ENCODE measurements around the gene LIPF.
A peak's percentile ranks its signal among the peaks of the same experiment; 100 is the strongest.

DNA sequence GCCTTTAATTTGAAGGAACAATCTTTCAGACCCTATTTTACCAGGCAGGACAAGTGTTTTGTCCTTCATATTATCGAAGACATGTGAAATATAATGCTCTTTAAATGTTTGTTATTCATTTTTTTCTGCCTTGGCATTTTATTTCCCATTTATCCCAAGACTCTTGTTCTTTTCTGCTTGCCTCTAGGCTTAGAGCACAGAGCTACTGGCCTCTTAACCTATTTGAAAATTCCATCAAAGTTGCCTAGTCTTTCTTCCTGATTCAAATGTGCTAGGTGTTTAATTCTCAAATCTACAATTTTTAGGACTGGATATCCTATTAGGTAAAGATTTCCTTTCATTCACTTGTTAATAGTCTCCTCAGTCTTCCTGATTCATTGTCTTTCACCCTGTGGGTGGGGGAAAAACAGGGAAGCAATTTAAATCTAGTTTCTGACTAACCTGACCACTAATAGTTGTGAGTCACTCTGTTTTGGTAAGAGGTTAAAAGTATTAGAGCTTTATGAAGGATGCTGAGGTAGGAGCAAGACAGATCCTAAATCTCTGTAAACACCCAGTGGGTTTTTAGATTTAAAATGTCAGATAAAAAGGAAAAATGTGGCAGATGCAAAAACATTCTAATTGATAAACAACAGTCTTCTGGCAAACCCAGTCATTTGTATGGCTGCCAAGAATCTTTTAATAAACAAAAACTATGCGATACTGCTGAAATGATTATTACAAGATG is 43.4 kb downstream of the LIPF start:
- no peak for TF ChIP-seq ESRRG (CRISPR knock-in tag; IDR thresholded peaks at IDR 0.05)
- TF ChIP-seq, protein P1, sequence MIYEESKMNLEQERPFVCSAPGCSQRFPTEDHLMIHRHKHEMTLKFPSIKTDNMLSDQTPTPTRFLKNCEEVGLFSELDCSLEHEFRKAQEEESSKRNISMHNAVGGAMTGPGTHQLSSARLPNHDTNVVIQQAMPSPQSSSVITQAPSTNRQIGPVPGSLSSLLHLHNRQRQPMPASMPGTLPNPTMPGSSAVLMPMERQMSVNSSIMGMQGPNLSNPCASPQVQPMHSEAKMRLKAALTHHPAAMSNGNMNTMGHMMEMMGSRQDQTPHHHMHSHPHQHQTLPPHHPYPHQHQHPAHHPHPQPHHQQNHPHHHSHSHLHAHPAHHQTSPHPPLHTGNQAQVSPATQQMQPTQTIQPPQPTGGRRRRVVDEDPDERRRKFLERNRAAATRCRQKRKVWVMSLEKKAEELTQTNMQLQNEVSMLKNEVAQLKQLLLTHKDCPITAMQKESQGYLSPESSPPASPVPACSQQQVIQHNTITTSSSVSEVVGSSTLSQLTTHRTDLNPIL (CRISPR knock-in tag; IDR thresholded peaks at IDR 0.05; ENCODE audit: low read depth): no peak
- no peak for TF ChIP-seq ZNF565 (CRISPR knock-in tag; conservative IDR thresholded peaks at IDR 0.05; ENCODE audit: low read depth)
- no peak for TF ChIP-seq ZFP3 (CRISPR knock-in tag; IDR thresholded peaks at IDR 0.05)
- no peak for TF ChIP-seq RARB (CRISPR knock-in tag; IDR thresholded peaks at IDR 0.05)
- TF ChIP-seq, protein P2, sequence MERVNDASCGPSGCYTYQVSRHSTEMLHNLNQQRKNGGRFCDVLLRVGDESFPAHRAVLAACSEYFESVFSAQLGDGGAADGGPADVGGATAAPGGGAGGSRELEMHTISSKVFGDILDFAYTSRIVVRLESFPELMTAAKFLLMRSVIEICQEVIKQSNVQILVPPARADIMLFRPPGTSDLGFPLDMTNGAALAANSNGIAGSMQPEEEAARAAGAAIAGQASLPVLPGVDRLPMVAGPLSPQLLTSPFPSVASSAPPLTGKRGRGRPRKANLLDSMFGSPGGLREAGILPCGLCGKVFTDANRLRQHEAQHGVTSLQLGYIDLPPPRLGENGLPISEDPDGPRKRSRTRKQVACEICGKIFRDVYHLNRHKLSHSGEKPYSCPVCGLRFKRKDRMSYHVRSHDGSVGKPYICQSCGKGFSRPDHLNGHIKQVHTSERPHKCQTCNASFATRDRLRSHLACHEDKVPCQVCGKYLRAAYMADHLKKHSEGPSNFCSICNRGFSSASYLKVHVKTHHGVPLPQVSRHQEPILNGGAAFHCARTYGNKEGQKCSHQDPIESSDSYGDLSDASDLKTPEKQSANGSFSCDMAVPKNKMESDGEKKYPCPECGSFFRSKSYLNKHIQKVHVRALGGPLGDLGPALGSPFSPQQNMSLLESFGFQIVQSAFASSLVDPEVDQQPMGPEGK (CRISPR knock-in tag; IDR thresholded peaks at IDR 0.05; ENCODE audit: borderline replicate concordance): peak; percentile 59; the same call in 1 of the 2 replicates
- no peak for TF ChIP-seq OSR1 (CRISPR knock-in tag; IDR thresholded peaks at IDR 0.05)
